Testis (tissue), 2 donors: Measurements from ENCODE around the gene RGS9.

Experiments used
- CTCF ChIP-seq, 3 experiments: fragments of 450-650 bp in 2 of 3; fragments of 200-600 bp in 1 of 3; sonication (generic) in 1 of 3; IDR thresholded peaks; one replicate each; pipeline ENCODE4 v1.5.1; 2016 to 2019; ENCODE audit warnings: antibody characterized with exemption in 3 of 3, mild to moderate bottlenecking in 2 of 3, moderate library complexity in 1 of 3
- POLR2A ChIP-seq: fragments of 450-650 bp; IDR thresholded peaks from one replicate; pipeline ENCODE4 v1.6.1; 2017; ENCODE audit warnings: antibody characterized with exemption, mild to moderate bottlenecking, moderate library complexity

- no peak for TF ChIP-seq CTCF (IDR thresholded peaks at IDR 0.05)
- TF ChIP-seq POLR2A: no peak
Measured at GRCh38 chr17:65172496-65173136, 35.4 kb downstream of the RGS9 start.
